GM19438 (cell line): Measurements from ENCODE around the gene TUBA4B.

ENCODE experiments used
- ATAC-seq: cut with Tn5 transposase; IDR thresholded peaks from one replicate; pipeline ENCODE4 v1.9.1; 2021; ENCODE audit warnings: low read depth; ENCODE audit not compliant: unreplicated experiment

TUBA4B gene

GRCh38 chr2:219289537-219290361 is 36.7 kb downstream of the TUBA4B start:
- no peak for ATAC-seq

GRCh38 chr2:219290381-219291171 is 37.5 kb downstream of the TUBA4B start:
- ATAC-seq = no peak

- no peak for ATAC-seq
These were observed 38.4 kb downstream of the TUBA4B start for GRCh38 chr2:219291394-219291793.

GRCh38 chr2:219291910-219292490 is 39.0 kb downstream of the TUBA4B start:
- no peak for ATAC-seq

- ATAC-seq = no peak
These were observed 39.6 kb downstream of the TUBA4B start for GRCh38 chr2:219292616-219293015.

- ATAC-seq = no peak
These were observed 40.7 kb downstream of the TUBA4B start for GRCh38 chr2:219293736-219294231.

- ATAC-seq = peak; percentile 88
These were observed 41.6 kb downstream of the TUBA4B start for GRCh38 chr2:219294356-219295351.

- ATAC-seq = no peak
These were observed 43.1 kb downstream of the TUBA4B start for GRCh38 chr2:219296142-219296541.

GRCh38 chr2:219296631-219297391 is 43.8 kb downstream of the TUBA4B start:
- ATAC-seq = no peak

- ATAC-seq = no peak
These were observed 44.9 kb downstream of the TUBA4B start for GRCh38 chr2:219297766-219298456.

- ATAC-seq = no peak
These were observed 45.8 kb downstream of the TUBA4B start for GRCh38 chr2:219298759-219299371.

- ATAC-seq = no peak
These were observed 46.3 kb downstream of the TUBA4B start for GRCh38 chr2:219299372-219299760.

- no peak for ATAC-seq
These were observed 47.0 kb downstream of the TUBA4B start for GRCh38 chr2:219300022-219300421.

GRCh38 chr2:219302412-219302968 is 49.4 kb downstream of the TUBA4B start:
- no peak for ATAC-seq

GRCh38 chr2:219304223-219304622 is 51.2 kb downstream of the TUBA4B start:
- no peak for ATAC-seq

- no peak for ATAC-seq
These were observed 53.0 kb downstream of the TUBA4B start for GRCh38 chr2:219306047-219306446.

GRCh38 chr2:219308142-219309101 is 55.4 kb downstream of the TUBA4B start:
- no peak for ATAC-seq
